Caco-2 (cell line): Measurements from ENCODE around the gene RUFY1. TPM values are rescaled to one million over a fixed set of nuclear protein-coding genes. Genes with fewer than 3 reads are reported as not detected.
"Not testable (repeated sequence)": the region's sequence is repeated elsewhere in the genome, so short reads cannot be mapped to it uniquely, and the experiment has no call there.

Source experiments
- BruUV-seq: library from RNA; stranded (reverse); fragments of 400-500 nt; replicated peaks from 2 replicates; lab custom pipeline; 2021; lab: Mats Ljungman, UMichigan
- CTCF ChIA-PET: fragments of 300-600 bp; sonication (Branson Sonifier 250); formaldehyde crosslinking; loops from one replicate; lab custom pipeline; 2022; ENCODE audit warnings: antibody characterized with exemption; lab: Charles Lee
- POLR2A ChIA-PET: fragments of 300-600 bp; sonication (Branson Sonifier 250); formaldehyde crosslinking; loops from one replicate; lab custom pipeline; 2022; ENCODE audit warnings: antibody characterized with exemption; lab: Charles Lee
- DNase-seq, 2 experiments: peaks; one replicate each; pipeline versions ENCODE4 v3.0.0 to v3.0.0-alpha.2; 2020 to 2022
- H3K27me3 ChIP-seq: replicated peaks from 2 replicates; pipeline ENCODE4 v1.6.0; 2011; ENCODE audit warnings: low read length; ENCODE audit not compliant: control insufficient read depth, insufficient read depth
- H3K36me3 ChIP-seq: 2 replicates; pipeline ENCODE4 v1.5.1; 2011; ENCODE audit warnings: low read length; ENCODE audit not compliant: control insufficient read depth, insufficient read depth
- H3K4me1 ChIP-seq: fragments of 250-450 bp; sonication (Bioruptor Pico); 2 replicates; pipeline ENCODE4 v1.5.1; 2020; ENCODE audit warnings: mild to moderate bottlenecking
- H3K4me3 ChIP-seq: 2 replicates; pipeline ENCODE4 v1.5.1; 2011; ENCODE audit warnings: low read depth, mild to moderate bottlenecking, control low read depth, low read length
- H3K9me3 ChIP-seq: fragments of 250-450 bp; sonication (Bioruptor Pico); 2 replicates; pipeline ENCODE4 v1.5.1; 2020; ENCODE audit warnings: mild to moderate bottlenecking, moderate library complexity
- H3K27ac Mint-ChIP-seq: one replicate; pipeline ENCODE4 v1.8.0; 2022; ENCODE audit warnings: mixed read lengths; ENCODE audit not compliant: unreplicated experiment
- H3K27me3 Mint-ChIP-seq: one replicate; pipeline ENCODE4 v1.8.0; 2022; ENCODE audit warnings: mixed read lengths; ENCODE audit not compliant: insufficient read depth, unreplicated experiment
- H3K36me3 Mint-ChIP-seq: one replicate; pipeline ENCODE4 v1.8.0; 2022; ENCODE audit warnings: mild to moderate bottlenecking, mixed read lengths; ENCODE audit not compliant: insufficient read depth, unreplicated experiment
- H3K4me1 Mint-ChIP-seq: one replicate; pipeline ENCODE4 v1.8.0; 2022; ENCODE audit warnings: low read depth, mixed read lengths; ENCODE audit not compliant: unreplicated experiment
- H3K4me3 Mint-ChIP-seq: one replicate; pipeline ENCODE4 v1.8.0; 2022; ENCODE audit warnings: mild to moderate bottlenecking, moderate library complexity, mixed read lengths; ENCODE audit not compliant: unreplicated experiment
- H3K9me3 Mint-ChIP-seq: one replicate; pipeline ENCODE4 v1.8.0; 2022; ENCODE audit warnings: mixed read lengths; ENCODE audit not compliant: unreplicated experiment
- intact Hi-C: fragments of 100-400 bp; cut with micrococcal nuclease; formaldehyde crosslinking; loops from one replicate; pipeline ENCODE4 v1.10.0; 2022; ENCODE audit not compliant: unreplicated experiment
- total RNA-seq: library from RNA; stranded (reverse); gene quantifications from 2 replicates; pipeline ENCODE4 v1.2.3, GENCODE V29; 2022

RUFY1 gene
- total RNA-seq, 1 experiment from 2014 or later: 36.3 TPM

DNA sequence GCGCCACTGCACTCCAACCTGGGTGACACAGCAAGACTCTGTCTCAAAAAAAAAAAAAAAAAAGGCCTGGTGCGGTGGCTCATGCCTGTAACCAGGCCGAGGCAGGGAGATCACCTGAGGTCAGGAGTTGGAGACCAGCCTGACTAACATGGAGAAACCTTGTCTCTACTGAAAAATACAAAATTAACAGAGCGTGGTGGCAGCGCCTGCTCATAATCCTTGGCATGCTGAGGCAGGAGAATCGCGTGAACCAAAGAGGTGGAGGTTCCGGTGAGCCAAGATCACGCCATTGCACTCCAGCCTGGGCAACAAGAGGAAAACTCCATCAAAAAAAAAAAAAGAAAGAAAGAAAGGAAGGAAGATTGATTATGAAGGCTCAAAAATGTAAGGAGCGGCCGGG is 88.9 kb downstream of the RUFY1 start:
- H3K27me3 Mint-ChIP-seq, H3K4me3 Mint-ChIP-seq, H3K36me3 Mint-ChIP-seq, H3K9me3 ChIP-seq, BruUV-seq, H3K27ac Mint-ChIP-seq, H3K4me3 ChIP-seq, H3K4me1 ChIP-seq, CTCF ChIA-PET, H3K9me3 Mint-ChIP-seq, H3K27me3 ChIP-seq, DNase-seq, H3K4me1 Mint-ChIP-seq, intact Hi-C loops, H3K36me3 ChIP-seq: not testable (repeated sequence)
- POLR2A ChIA-PET: interaction anchor here (0.6 kb wide), 1 partner anchor 19 kb away, joined by 4 read pairs; no protein-coding TSS in a partner anchor

DNA sequence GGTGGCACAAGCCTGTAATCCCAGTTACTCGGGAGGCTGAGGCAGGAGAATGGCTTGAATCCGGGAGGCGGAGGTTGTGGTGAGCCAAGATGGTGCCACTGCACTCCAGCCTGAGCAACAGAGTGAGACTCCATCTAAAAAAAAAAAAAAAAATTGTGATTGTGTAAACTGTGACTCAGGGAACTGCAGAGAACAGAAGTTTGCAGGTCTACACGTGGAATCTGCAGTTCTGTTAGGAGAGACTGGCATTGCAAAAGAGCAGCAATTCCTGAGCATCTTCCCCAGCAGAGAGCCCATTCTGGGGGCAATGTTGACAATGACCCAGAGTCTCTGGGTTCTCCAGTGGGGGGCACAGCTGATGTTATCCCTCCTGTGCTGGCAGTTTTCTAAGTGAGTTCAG is 91.4 kb downstream of the RUFY1 start:
- CTCF ChIA-PET, BruUV-seq, intact Hi-C loops, H3K27me3 Mint-ChIP-seq, H3K4me1 Mint-ChIP-seq, H3K9me3 ChIP-seq, H3K4me3 Mint-ChIP-seq, H3K4me3 ChIP-seq, H3K36me3 ChIP-seq, H3K36me3 Mint-ChIP-seq, POLR2A ChIA-PET, H3K4me1 ChIP-seq, H3K27me3 ChIP-seq, H3K9me3 Mint-ChIP-seq, H3K27ac Mint-ChIP-seq, DNase-seq: not testable (repeated sequence)

DNA sequence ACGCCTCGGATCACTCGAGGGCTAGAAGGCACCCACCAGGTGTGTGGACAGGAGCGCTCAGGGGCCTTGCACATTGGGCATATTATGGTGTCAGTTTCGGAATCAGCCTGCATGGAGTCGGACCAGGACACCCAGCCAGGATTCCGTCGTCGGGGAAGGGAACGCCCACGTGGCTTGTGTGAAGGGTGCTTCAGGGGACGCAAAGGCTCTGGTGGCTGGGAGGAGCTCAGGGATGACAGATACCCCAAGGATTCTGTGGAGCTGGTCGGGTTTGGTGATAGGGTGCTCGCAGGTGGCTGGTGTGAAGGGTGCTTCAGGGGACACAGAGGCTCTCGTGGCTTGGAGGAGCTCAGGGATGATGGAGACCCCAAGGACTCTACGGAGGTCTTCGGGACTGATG is 92.3 kb downstream of the RUFY1 start:
- H3K4me3 ChIP-seq, H3K4me1 ChIP-seq, H3K27me3 Mint-ChIP-seq, BruUV-seq, CTCF ChIA-PET, H3K4me3 Mint-ChIP-seq, H3K9me3 ChIP-seq, POLR2A ChIA-PET, H3K4me1 Mint-ChIP-seq, H3K27me3 ChIP-seq, H3K36me3 Mint-ChIP-seq, H3K36me3 ChIP-seq, H3K9me3 Mint-ChIP-seq, intact Hi-C loops, H3K27ac Mint-ChIP-seq: not testable (repeated sequence)
- DNase-seq: peak in 1 of 2 experiments; percentile 30

DNA sequence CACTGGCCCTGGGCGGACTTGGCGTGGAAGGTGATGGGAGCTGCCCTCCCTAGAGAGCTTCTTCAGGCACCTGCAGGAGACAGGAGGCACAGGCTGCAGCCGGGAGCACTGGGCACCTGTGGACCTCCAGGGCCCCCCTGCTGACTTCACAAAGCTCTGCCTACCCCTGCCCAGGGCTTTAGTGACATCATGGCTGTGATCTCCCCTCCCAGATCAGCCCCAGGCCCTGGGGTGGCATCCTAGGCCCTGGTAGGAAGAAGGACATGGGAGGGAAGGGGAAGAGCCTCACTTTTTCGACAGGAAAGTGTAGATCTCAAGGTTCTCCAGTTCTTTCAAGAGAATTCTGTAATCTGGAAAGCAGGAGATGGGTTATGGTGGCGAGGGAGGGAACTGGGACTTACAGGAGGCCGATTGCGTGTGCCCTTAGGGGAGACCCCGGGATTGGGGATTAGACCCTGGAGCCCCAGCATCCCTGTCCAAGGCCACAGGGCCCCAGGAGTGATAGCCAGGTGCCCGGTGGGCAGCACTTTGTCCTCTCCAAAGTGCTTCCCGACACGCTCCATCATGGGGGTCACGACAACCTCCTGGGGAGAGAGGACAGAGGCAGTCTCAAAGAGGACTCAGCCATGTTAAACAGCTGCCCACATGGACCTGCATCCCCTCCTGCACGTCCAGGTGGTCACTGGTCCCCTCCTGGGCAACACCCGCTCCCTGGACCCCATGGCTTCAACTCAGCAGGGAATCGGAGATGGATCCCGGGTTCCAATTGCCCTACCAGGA is 93.0 kb downstream of the RUFY1 start:
- H3K9me3 Mint-ChIP-seq, H3K27ac Mint-ChIP-seq, H3K9me3 ChIP-seq, H3K4me3 ChIP-seq, H3K4me3 Mint-ChIP-seq, H3K4me1 Mint-ChIP-seq, POLR2A ChIA-PET, intact Hi-C loops, H3K27me3 Mint-ChIP-seq, H3K36me3 Mint-ChIP-seq, DNase-seq, H3K36me3 ChIP-seq, H3K4me1 ChIP-seq, BruUV-seq, CTCF ChIA-PET, H3K27me3 ChIP-seq: not testable (repeated sequence)

DNA sequence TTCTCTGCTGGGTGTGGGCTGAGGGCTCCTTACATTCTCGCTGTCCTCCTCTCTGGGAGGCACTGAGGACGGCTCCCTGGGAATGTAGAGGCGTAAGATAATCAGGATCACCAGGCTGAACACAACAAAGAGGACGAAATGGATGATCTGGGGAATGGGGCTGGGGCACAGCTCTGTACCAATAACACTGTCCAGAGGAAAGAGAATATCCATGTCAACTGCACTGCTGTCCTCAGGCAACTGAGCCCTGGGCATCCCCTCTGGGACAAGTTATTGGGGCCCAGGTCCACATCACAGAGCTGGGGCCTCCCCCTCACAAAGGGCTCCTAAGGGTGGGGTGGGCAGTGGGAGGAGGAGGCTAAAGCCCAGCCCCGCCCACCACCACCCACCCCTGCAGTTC is 94.4 kb downstream of the RUFY1 start:
- POLR2A ChIA-PET, H3K27ac Mint-ChIP-seq, H3K36me3 ChIP-seq, intact Hi-C loops, H3K9me3 Mint-ChIP-seq, H3K27me3 ChIP-seq, H3K4me3 ChIP-seq, DNase-seq, H3K4me1 ChIP-seq, BruUV-seq, H3K36me3 Mint-ChIP-seq, CTCF ChIA-PET, H3K9me3 ChIP-seq, H3K4me3 Mint-ChIP-seq, H3K27me3 Mint-ChIP-seq, H3K4me1 Mint-ChIP-seq: not testable (repeated sequence)
